HCT116 (cell line): ENCODE data around the gene TMEM79. TPM values are rescaled to one million over a fixed set of nuclear protein-coding genes. Genes with fewer than 3 reads are reported as not detected.

ENCODE experiments used
- ATAC-seq: fragments of 200-7000 bp; cut with Tn5 transposase; 2 replicates; pipeline ENCODE4 v1.9.1; 2020; ENCODE audit warnings: mild to moderate bottlenecking, moderate library complexity
- BruUV-seq: library from RNA; stranded (reverse); fragments of 400-500 nt; replicated peaks from 2 replicates; lab custom pipeline; 2021; lab: Mats Ljungman, UMichigan
- CTCF ChIA-PET: fragments of 300-600 bp; sonication (Branson Sonifier 250); formaldehyde crosslinking; loops from one replicate; lab custom pipeline; 2021; ENCODE audit warnings: antibody characterized with exemption; lab: Charles Lee
- POLR2A ChIA-PET: fragments of 300-600, 350-600 bp; sonication (Branson Sonifier 250); formaldehyde crosslinking; loops from one replicate; lab custom pipeline; 2021; ENCODE audit warnings: antibody characterized with exemption; lab: Charles Lee
- RAD21 ChIA-PET, 2 experiments: fragments of 300-600 bp; sonication (Branson Sonifier 250); formaldehyde crosslinking; loops; one replicate each; lab custom pipeline; 2023; ENCODE audit warnings: low total read pairs in 2 of 2; ENCODE audit not compliant: uncharacterized antibody in 2 of 2, unreplicated experiment in 2 of 2, low non-redundant PET in 1 of 2; lab: Charles Lee
- DNase-seq: peaks from one replicate; pipeline ENCODE4 v3.0.0-alpha.2; 2010; ENCODE audit warnings: low read depth, low spot score
- H2AFZ ChIP-seq: fragments of 200-600 bp; shearing (Covaris generic), sonication (generic); 2 replicates; pipeline ENCODE4 v1.6.1; 2017; ENCODE audit warnings: low read depth, mixed run types, mixed read lengths, antibody characterized with exemption, low read length; ENCODE audit not compliant: poor library complexity, severe bottlenecking
- H3K27ac ChIP-seq: 2 replicates; pipeline ENCODE4 v1.5.1; 2012; ENCODE audit warnings: low read depth, low read length
- H3K27me3 ChIP-seq: fragments of 200-600 bp; sonication (generic); 2 replicates; pipeline ENCODE4 v1.6.1; 2016; ENCODE audit warnings: mixed run types, low read length, mixed read lengths; ENCODE audit not compliant: insufficient read depth
- H3K36me3 ChIP-seq, 2 experiments: fragments of 200-500 bp in 1 of 2; fragments of 200-600 bp in 1 of 2; sonication (Bioruptor generic) in 1 of 2; sonication (generic) in 1 of 2; 2 replicates each; pipeline versions ENCODE4 v1.5.1 to v1.6.1; 2014 to 2016; ENCODE audit warnings: low read length in 2 of 2, inconsistent platforms in 1 of 2, mixed read lengths in 1 of 2, mixed run types in 1 of 2; ENCODE audit not compliant: insufficient read depth in 2 of 2, control insufficient read depth in 1 of 2
- H3K4me1 ChIP-seq, 2 experiments: fragments of 200-600 bp in 1 of 2; sonication (generic) in 1 of 2; 2 replicates each; pipeline versions ENCODE4 v1.5.1 to v1.6.1; 2012 to 2017; ENCODE audit warnings: low read length in 2 of 2, inconsistent platforms in 1 of 2, mild to moderate bottlenecking in 1 of 2, mixed read lengths in 1 of 2, mixed run types in 1 of 2, moderate library complexity in 1 of 2; ENCODE audit not compliant: insufficient read depth in 2 of 2, control insufficient read depth in 1 of 2
- H3K4me2 ChIP-seq: fragments of 200-600 bp; sonication (generic); 2 replicates; pipeline ENCODE4 v1.6.1; 2017; ENCODE audit warnings: mixed run types, low read length, mixed read lengths
- H3K4me3 ChIP-seq, 2 experiments: fragments of 200-600 bp in 1 of 2; sonication (generic) in 1 of 2; replicated peaks in 1 of 2; 2 replicates each; pipeline ENCODE4 v1.5.1; 2011 to 2016; ENCODE audit warnings: low read length in 2 of 2, control low read depth in 1 of 2, low read depth in 1 of 2, mild to moderate bottlenecking in 1 of 2, mixed read lengths in 1 of 2, mixed run types in 1 of 2
- H3K79me2 ChIP-seq: fragments of 200-600 bp; sonication (generic); 2 replicates; pipeline ENCODE4 v1.6.1; 2017; ENCODE audit warnings: mild to moderate bottlenecking, mixed run types, low read length, moderate library complexity, mixed read lengths; ENCODE audit not compliant: insufficient read depth
- H3K9ac ChIP-seq: fragments of 200-600 bp; sonication (generic); 2 replicates; pipeline ENCODE4 v1.6.1; 2016; ENCODE audit warnings: low read length, mixed read lengths
- H3K9me2 ChIP-seq: fragments of 200-600 bp; sonication (generic), shearing (Covaris generic); 2 replicates; pipeline ENCODE4 v1.6.1; 2017; ENCODE audit warnings: mixed run types, mild to moderate bottlenecking, moderate library complexity; ENCODE audit not compliant: insufficient read depth
- H3K9me3 ChIP-seq, 2 experiments: fragments of 200-500 bp in 1 of 2; fragments of 200-600 bp in 1 of 2; sonication (Bioruptor generic) in 1 of 2; sonication (generic) in 1 of 2; 2 replicates each; pipeline ENCODE4 v1.6.1; 2014 to 2017; ENCODE audit warnings: low read length in 2 of 2, mixed read lengths in 2 of 2, inconsistent platforms in 1 of 2, low read depth in 1 of 2, mild to moderate bottlenecking in 1 of 2, mixed run types in 1 of 2, moderate library complexity in 1 of 2; ENCODE audit not compliant: control insufficient read depth in 1 of 2, insufficient read depth in 1 of 2
- H4K20me1 ChIP-seq: fragments of 200-600 bp; sonication (generic), shearing (Covaris generic); 2 replicates; pipeline ENCODE4 v1.6.1; 2017; ENCODE audit warnings: mixed run types, mild to moderate bottlenecking, moderate library complexity; ENCODE audit not compliant: insufficient read depth
- CBX3 ChIP-seq: IDR thresholded peaks from 2 replicates; pipeline ENCODE4 v1.6.1; 2012; ENCODE audit warnings: low read depth
- EGR1 ChIP-seq: IDR thresholded peaks from 2 replicates; pipeline ENCODE4 v1.6.1; 2012; ENCODE audit warnings: low read depth
- EZH2phosphoT487 ChIP-seq: fragments of 200-600 bp; IDR thresholded peaks from 2 replicates; pipeline ENCODE4 v1.6.1; 2018; ENCODE audit warnings: antibody characterized with exemption, borderline replicate concordance
- POLR2A ChIP-seq: IDR thresholded peaks from 2 replicates; pipeline ENCODE4 v1.7.0; 2011; ENCODE audit warnings: borderline replicate concordance; ENCODE audit not compliant: insufficient read depth, insufficient read length; ENCODE audit errors: extremely low read depth
- POLR2AphosphoS5 ChIP-seq: IDR thresholded peaks from 2 replicates; pipeline ENCODE4 v1.6.1; 2011; ENCODE audit warnings: mild to moderate bottlenecking, low read depth, low read length, moderate library complexity
- SIN3A ChIP-seq: IDR thresholded peaks from 2 replicates; pipeline ENCODE4 v1.6.1; 2012; ENCODE audit warnings: low read depth
- SP1 ChIP-seq: IDR thresholded peaks from 2 replicates; pipeline ENCODE4 v1.6.1; 2012; ENCODE audit warnings: low read depth
- SRF ChIP-seq: IDR thresholded peaks from 2 replicates; pipeline ENCODE4 v1.6.1; 2012; ENCODE audit warnings: low read depth
- TCF7L2 ChIP-seq: IDR thresholded peaks from 2 replicates; pipeline ENCODE4 v1.7.0; 2011; ENCODE audit warnings: borderline replicate concordance, inconsistent platforms; ENCODE audit not compliant: insufficient read depth, insufficient read length; ENCODE audit errors: extremely low read depth
- YY1 ChIP-seq: IDR thresholded peaks from 2 replicates; pipeline ENCODE4 v1.6.1; 2011; ENCODE audit warnings: low read length, low read depth, moderate library complexity, mild to moderate bottlenecking; ENCODE audit not compliant: insufficient replicate concordance; ENCODE audit errors: extremely low read depth
- ZNF274 ChIP-seq: fragments of 200-500 bp; sonication (Bioruptor generic); IDR thresholded peaks from 2 replicates; pipeline ENCODE4 v1.6.1; 2014; ENCODE audit warnings: mild to moderate bottlenecking, low read depth, low read length, inconsistent platforms
- intact Hi-C: fragments of 100-400 bp; cut with micrococcal nuclease; formaldehyde crosslinking; loops from 2 replicates; pipeline ENCODE4 v1.10.0; 2022
- total RNA-seq: library from RNA; stranded (reverse); gene quantifications from one replicate; pipeline ENCODE4 v1.2.1, GENCODE V29; 2021; ENCODE audit not compliant: unreplicated experiment
- TF ChIP-seq, protein P1 (sequence below): IDR thresholded peaks from 2 replicates; pipeline ENCODE4 v1.6.1; 2012
- TF ChIP-seq, protein P2 (sequence below): IDR thresholded peaks from 2 replicates; pipeline ENCODE4 v1.6.1; 2012

TMEM79 gene
- total RNA-seq, 1 experiment from 2014 or later = 6.3 TPM

DNA sequence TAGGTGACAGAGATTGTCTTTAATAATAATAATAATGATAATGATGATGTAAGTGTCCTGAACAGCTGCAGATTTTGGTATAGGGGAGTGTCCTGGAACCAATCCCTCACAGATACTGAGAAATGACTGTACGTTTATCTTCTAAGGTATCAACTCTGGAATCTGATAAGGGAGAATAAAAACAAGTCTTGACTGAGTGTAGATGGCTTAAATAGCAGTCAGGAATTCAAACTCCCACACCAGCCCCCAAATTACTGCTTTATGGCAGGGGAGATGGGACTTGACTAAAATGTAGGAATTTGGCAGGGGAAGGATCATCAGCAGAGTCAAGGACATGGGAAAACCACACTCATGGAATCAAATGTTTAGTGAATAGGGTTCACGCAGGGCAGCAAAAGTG lies 21.1 kb downstream of the TMEM79 start:
- ATAC-seq (no peak), DNase-seq (no peak)
- BruUV-seq = no TSS peak
- no peak for TF ChIP-seq POLR2A
- ChIA-PET RAD21 (no interaction called here), CTCF (no interaction called here), POLR2A (no interaction called here)
- Histone ChIP-seq H3K4me3 (no peak overlapping the region), H3K9me3 (no peaks in the 10 kb centered on the region), H3K4me1 (no peaks in the 10 kb centered on the region), H4K20me1 (peaks cover 4% of the 10 kb centered on the region; the same call in 1 of the 2 replicates), H3K9ac (no peak overlapping the region), H3K9me2 (no peaks in the 10 kb centered on the region), H3K4me2 (no peak overlapping the region), H3K36me3 (peaks cover 21 to 32% of the 10 kb centered on the region in 2 experiments), H3K27me3 (no peaks in the 10 kb centered on the region), H2AFZ (no peak overlapping the region), H3K27ac (no peak overlapping the region), H3K79me2 (no peaks in the 10 kb centered on the region)
- intact Hi-C loops = no loop called here

DNA sequence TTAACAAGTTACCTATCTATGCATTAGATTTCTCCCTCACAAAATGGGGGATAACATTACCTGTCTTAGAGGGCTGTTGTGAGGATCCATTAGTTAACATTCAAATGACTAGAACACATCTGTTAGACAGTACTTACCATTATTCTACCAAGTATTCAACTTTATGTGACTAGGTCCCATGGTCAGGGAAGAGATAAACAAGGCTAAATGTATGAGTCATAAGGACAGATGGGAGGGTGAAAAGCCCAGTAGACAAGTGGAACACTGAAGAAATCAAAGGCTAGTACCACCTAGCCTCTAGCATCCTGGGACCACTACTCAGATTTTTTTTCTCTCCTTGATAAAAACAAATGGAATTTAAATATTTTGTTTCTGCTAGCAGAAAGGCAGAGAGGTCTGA lies 24.0 kb downstream of the TMEM79 start:
- H3K27ac ChIP-seq = no peak overlapping the region
- no peak for DNase-seq
- no peak for TF ChIP-seq EGR1
- no peak for TF ChIP-seq SIN3A
- no peak for TF ChIP-seq EZH2phosphoT487
- no peak for TF ChIP-seq POLR2AphosphoS5
- no peak for TF ChIP-seq SP1
- TF ChIP-seq, protein P1, sequence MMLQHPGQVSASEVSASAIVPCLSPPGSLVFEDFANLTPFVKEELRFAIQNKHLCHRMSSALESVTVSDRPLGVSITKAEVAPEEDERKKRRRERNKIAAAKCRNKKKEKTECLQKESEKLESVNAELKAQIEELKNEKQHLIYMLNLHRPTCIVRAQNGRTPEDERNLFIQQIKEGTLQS = no peak
- TF ChIP-seq CBX3 = no peak
- no peak for TF ChIP-seq SRF
- no peak for TF ChIP-seq ZNF274
- TF ChIP-seq, protein P2, sequence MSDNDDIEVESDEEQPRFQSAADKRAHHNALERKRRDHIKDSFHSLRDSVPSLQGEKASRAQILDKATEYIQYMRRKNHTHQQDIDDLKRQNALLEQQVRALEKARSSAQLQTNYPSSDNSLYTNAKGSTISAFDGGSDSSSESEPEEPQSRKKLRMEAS = no peak
- TF ChIP-seq YY1 = no peak
- no peak for TF ChIP-seq TCF7L2
- no peak for TF ChIP-seq POLR2A
- TF ChIP-seq, all 23 proteins: peak for 0
- Histone ChIP-seq H3K9me3 (no peaks in the 10 kb centered on the region), H2AFZ (no peak overlapping the region), H3K4me1 (no peaks in the 10 kb centered on the region), H3K9ac (no peak overlapping the region), H3K9me2 (no peaks in the 10 kb centered on the region), H3K4me2 (no peak overlapping the region), H3K27me3 (no peaks in the 10 kb centered on the region), H3K4me3 (no peak overlapping the region), H3K36me3 (peaks cover 46 to 57% of the 10 kb centered on the region in 2 experiments), H4K20me1 (peaks cover 14% of the 10 kb centered on the region; the same call in 1 of the 2 replicates), H3K79me2 (peaks cover 18% of the 10 kb centered on the region)
- ChIA-PET POLR2A (no interaction called here), RAD21 (no interaction called here), CTCF (no interaction called here)
- intact Hi-C loops = no loop called here
- ATAC-seq = no peak
- BruUV-seq = TSS peak; percentile 3
